ENCODE data around the gene CARHSP1.

GRCh38 chr16:8868416-8869211 is at the start of gene CARHSP1:
- TF ChIP-seq ZNF8 (CRISPR knock-in tag; IDR thresholded peaks at IDR 0.05) = no peak
- TF ChIP-seq SNAI2 (CRISPR knock-in tag; IDR thresholded peaks at IDR 0.05) = no peak
- no peak for TF ChIP-seq CREB5 (CRISPR knock-in tag; IDR thresholded peaks at IDR 0.05; ENCODE audit: low read depth)
- no peak for TF ChIP-seq ZFP3 (CRISPR knock-in tag; IDR thresholded peaks at IDR 0.05)
- TF ChIP-seq PATZ1 (CRISPR knock-in tag; IDR thresholded peaks at IDR 0.05; ENCODE audit: borderline replicate concordance) = peak; percentile 55; the same call in 1 of the 2 replicates
- TF ChIP-seq RARB (CRISPR knock-in tag; IDR thresholded peaks at IDR 0.05) = no peak
- no peak for TF ChIP-seq TOX (CRISPR knock-in tag; IDR thresholded peaks at IDR 0.05; ENCODE audit: borderline replicate concordance)
- no peak for TF ChIP-seq ZNF70 (CRISPR knock-in tag; IDR thresholded peaks at IDR 0.05)
- TF ChIP-seq ARNTL (CRISPR knock-in tag; IDR thresholded peaks at IDR 0.05; ENCODE audit: borderline replicate concordance, low read depth) = no peak
- TF ChIP-seq PPARA (CRISPR knock-in tag; IDR thresholded peaks at IDR 0.05; ENCODE audit: borderline replicate concordance) = no peak
- TF ChIP-seq ZFP30 (CRISPR knock-in tag; IDR thresholded peaks at IDR 0.05) = no peak
- TF ChIP-seq TSHZ2 (CRISPR knock-in tag; IDR thresholded peaks at IDR 0.05) = no peak
- TF ChIP-seq TCF4 (CRISPR knock-in tag; IDR thresholded peaks at IDR 0.05; ENCODE audit: borderline replicate concordance) = peak; percentile 18; the same call in 1 of the 2 replicates
- no peak for TF ChIP-seq ESRRG (CRISPR knock-in tag; IDR thresholded peaks at IDR 0.05)

Measured in SK-N-SH treated with all-trans-retinoic acid at 6 μM for 48 hours (cell line).